Activated CD4-positive, alpha-beta T cell treated with anti-CD3 and anti-CD28 coated beads, Interleukin-10, Interleukin-2, amounts not matched to agents 100 ng/mL and 50 ng/mL, durations not matched to agents 16 hours and 8 hours (primary cell): ENCODE data around the gene KCNIP2.

Experiments
- DNase-seq: peaks from one replicate; pipeline ENCODE4 v3.0.0-alpha.2; 2020

The KCNIP2 gene

GRCh38 chr10:101781655-101781983 lies 62.0 kb downstream of the KCNIP2 start:
- DNase-seq = no peak

GRCh38 chr10:101780818-101781654 lies 62.6 kb downstream of the KCNIP2 start:
- DNase-seq = peak; percentile 85

GRCh38 chr10:101780187-101780817 lies 63.3 kb downstream of the KCNIP2 start:
- DNase-seq = no peak

GRCh38 chr10:101779544-101780186 lies 63.9 kb downstream of the KCNIP2 start:
- DNase-seq = peak; percentile 89

- peak; percentile 36 for DNase-seq
Observed at GRCh38 chr10:101778781-101779543, 64.6 kb downstream of the KCNIP2 start.

GRCh38 chr10:101778151-101778780 lies 65.3 kb downstream of the KCNIP2 start:
- DNase-seq = no peak

- no peak for DNase-seq
Observed at GRCh38 chr10:101777619-101778145, 65.9 kb downstream of the KCNIP2 start.

- DNase-seq = no peak
Observed at GRCh38 chr10:101776161-101776817, 67.3 kb downstream of the KCNIP2 start.
